Stomach (tissue), 9 donors: Measurements from ENCODE around the gene SLK. TPM values are rescaled to one million over a fixed set of nuclear protein-coding genes. Genes with fewer than 3 reads are reported as not detected.

Experiments
- DNase-seq, 2 donors: peaks; one replicate each; pipeline versions ENCODE4 v3.0.0 to v3.0.0-alpha.2; 2013 to 2019
- H3K27ac ChIP-seq, 5 donors: fragments of 200-600 bp in 4 of 5; sonication (generic) in 4 of 5; one replicate each; pipeline ENCODE4 v1.5.1; 2013 to 2019; ENCODE audit warnings: mild to moderate bottlenecking in 1 of 5, moderate library complexity in 1 of 5
- H3K27me3 ChIP-seq, 3 donors: fragments of 200-600 bp; sonication (generic); one replicate each; pipeline ENCODE4 v1.5.1; 2017 to 2019; ENCODE audit warnings: mixed run types in 1 of 3
- H3K36me3 ChIP-seq, 4 donors: fragments of 200-600 bp; sonication (generic); 1 replicate in 3 of 4; 2 replicates in 1 of 4; pipeline ENCODE4 v1.5.1; 2016 to 2019
- H3K4me1 ChIP-seq, 4 donors: fragments of 200-600 bp; sonication (generic); one replicate each; pipeline ENCODE4 v1.5.1; 2016 to 2019
- H3K4me3 ChIP-seq, 4 donors: fragments of 200-600 bp; sonication (generic) in 3 of 4; one replicate each; pipeline ENCODE4 v1.5.1; 2016 to 2019; ENCODE audit warnings: mild to moderate bottlenecking in 1 of 4
- H3K9me3 ChIP-seq, 4 donors: fragments of 200-600 bp; sonication (generic); one replicate each; pipeline ENCODE4 v1.5.1; 2016 to 2019
- CTCF ChIP-seq, 7 experiments: fragments of 450-650 bp in 4 of 7; fragments of 200-600 bp in 3 of 7; sonication (generic) in 3 of 7; IDR thresholded peaks; one replicate each; pipeline ENCODE4 v1.5.1; 2016 to 2019; ENCODE audit warnings: antibody characterized with exemption in 7 of 7, control low read depth in 2 of 7, mild to moderate bottlenecking in 1 of 7
- EP300 ChIP-seq: sonication (generic); formaldehyde crosslinking; IDR thresholded peaks from one replicate; pipeline ENCODE4 v1.6.1; 2017; ENCODE audit warnings: antibody characterized with exemption
- POLR2A ChIP-seq, 4 donors: fragments of 450-650 bp; IDR thresholded peaks; one replicate each; pipeline ENCODE4 v1.6.1; 2016; ENCODE audit warnings: antibody characterized with exemption in 4 of 4, control low read depth in 2 of 4, mild to moderate bottlenecking in 1 of 4, moderate library complexity in 1 of 4
- POLR2AphosphoS5 ChIP-seq, 3 donors: sonication (generic); formaldehyde crosslinking; IDR thresholded peaks; one replicate each; pipeline ENCODE4 v1.6.1; 2016; ENCODE audit warnings: antibody characterized with exemption in 3 of 3
- WGBS, 5 donors: extraction: QIAGEN DNeasy Blood & Tissue Kit in 3 of 5; methylation state at CpG; one replicate each; pipeline versions ENCODE4 v1.1.5 to v1.1.7; 2013 to 2018; 5-methylcytosine and 5-hydroxymethylcytosine counted together
- intact Hi-C: fragments of 100-400 bp; cut with DNase I; formaldehyde crosslinking; loops from one replicate; pipeline ENCODE4 v1.15.1; 2023; ENCODE audit warnings: low total_unique reads
- polyA plus RNA-seq, 3 donors: library from polyadenylated mRNA; stranded (reverse); fragments of 200-250 nt; gene quantifications; one replicate each; pipeline ENCODE4 v1.2.3, GENCODE V29; 2013
- total RNA-seq, 5 donors: library from RNA; depleted of rRNA; stranded (reverse); fragments of >200 nt; gene quantifications; one replicate each; pipeline versions ENCODE4 v1.1.0 to v1.2.3, GENCODE V29; 2014 to 2016
- donor health status: healthy with polysubstance abuse.
- donor health status: Bipolar disorder and iron deficiency.
- donor health status: healthy.

SLK gene
- total and polyA plus RNA-seq, 8 donors: 10.1 to 94.5 (median 47.2) TPM

DNA sequence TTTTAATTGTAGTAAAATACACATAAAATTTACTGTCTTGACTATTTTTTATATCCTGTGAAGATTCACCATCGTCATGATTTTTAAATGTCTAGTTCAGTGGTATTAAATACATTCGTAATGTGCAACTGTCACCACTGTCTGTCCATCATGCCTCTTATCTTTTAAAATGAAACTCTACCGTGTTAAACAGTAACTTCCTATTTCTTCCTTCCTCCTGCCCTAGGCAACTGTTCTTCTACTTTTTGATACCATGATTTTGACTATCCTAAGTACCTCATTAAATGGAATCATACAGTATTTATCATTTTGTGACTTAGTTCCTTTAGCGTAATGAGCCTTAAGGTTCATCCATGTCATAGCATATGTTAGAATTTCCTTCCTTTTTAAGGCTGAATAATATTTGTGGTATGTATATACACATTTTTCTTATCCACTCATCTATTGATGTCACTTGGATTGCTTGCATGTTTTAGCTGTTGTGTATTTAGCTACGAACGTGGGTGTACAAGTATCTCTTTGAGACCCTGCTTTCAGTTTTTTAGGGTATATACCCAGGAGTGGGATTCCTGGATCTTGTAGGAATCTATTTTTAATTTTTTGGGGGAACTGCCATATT is 13.5 kb downstream of the SLK start:
- Histone ChIP-seq H3K36me3 (no peaks in the 10 kb centered on the region), H3K27ac (no peak overlapping the region), H3K27me3 (no peaks in the 10 kb centered on the region), H3K4me1 (peaks cover 6 to 66% (median 37%) of the 10 kb centered on the region in 4 donors), H3K4me3 (no peak overlapping the region), H3K9me3 (no peaks in the 10 kb centered on the region)
- 67 to 84% (median 80%) methylated on average over 6 of the region's 6 CpGs for WGBS, 5 donors
- intact Hi-C loops: no loop called here
- no peak for DNase-seq
- TF ChIP-seq POLR2A (IDR thresholded peaks at IDR 0.05) (no peak), EP300 (no peak), POLR2AphosphoS5 (IDR thresholded peaks at IDR 0.05) (no peak), CTCF (IDR thresholded peaks at IDR 0.05) (no peak)

GRCh38 chr10:103982639-103983038 is 15.7 kb downstream of the SLK start:
- WGBS, 5 donors: 86 to 96% (median 94%) methylated on average over 4 of the region's 4 CpGs
- TF ChIP-seq POLR2AphosphoS5 (IDR thresholded peaks at IDR 0.05) (no peak), EP300 (no peak), CTCF (IDR thresholded peaks at IDR 0.05) (no peak)

DNA sequence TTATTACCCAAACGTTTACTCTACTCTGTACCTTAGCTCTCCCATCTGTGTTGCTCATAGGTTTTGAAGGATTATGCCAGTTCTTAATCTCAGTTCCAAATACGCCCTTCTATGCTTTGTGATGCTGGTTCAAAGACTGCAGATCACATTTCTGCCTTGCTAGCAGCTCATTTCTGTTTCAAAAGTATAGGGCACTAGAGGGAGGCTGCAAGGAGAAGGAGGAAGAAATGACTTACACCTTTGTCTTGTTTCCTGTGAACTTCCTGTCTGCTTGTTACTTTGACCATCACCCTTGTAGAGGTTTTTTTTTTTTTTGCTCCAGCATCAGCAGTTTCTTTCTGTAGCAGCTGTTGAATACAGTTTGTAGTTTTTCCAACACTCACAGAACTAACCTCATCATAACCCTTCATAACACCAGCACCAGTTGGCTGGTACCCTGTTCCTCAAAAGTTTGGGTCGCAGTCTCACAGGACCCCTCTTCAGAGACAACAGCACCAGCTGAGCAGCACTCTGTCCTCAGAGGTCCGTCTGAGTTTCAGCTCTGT is 16.5 kb downstream of the SLK start:
- intact Hi-C loops: no loop called here
- no peak for TF ChIP-seq CTCF (IDR thresholded peaks at IDR 0.05)
- TF ChIP-seq POLR2A (IDR thresholded peaks at IDR 0.05): no peak
- TF ChIP-seq EP300: no peak
- no peak for TF ChIP-seq POLR2AphosphoS5 (IDR thresholded peaks at IDR 0.05)
- Histone ChIP-seq H3K4me3 (no peak overlapping the region), H3K4me1 (peaks cover 10 to 79% (median 39%) of the 10 kb centered on the region in 4 donors), H3K36me3 (no peaks in the 10 kb centered on the region), H3K27ac (peak overlapping the region in 2 of 5 donors; percentile 43 to 59), H3K27me3 (no peaks in the 10 kb centered on the region), H3K9me3 (no peaks in the 10 kb centered on the region)
- WGBS, 5 donors: 31 to 45% (median 37%) methylated on average over 4 of the region's 4 CpGs
- peak in 1 of 2 donors; percentile 17 for DNase-seq

More at GRCh38 chr10:103982639-103983038, 15.7 kb downstream of the SLK start:
- Histone ChIP-seq H3K36me3 (no peaks in the 10 kb centered on the region), H3K27ac (peak overlapping the region in 1 of 5 donors; percentile 59), H3K4me3 (no peak overlapping the region), H3K27me3 (no peaks in the 10 kb centered on the region), H3K9me3 (no peaks in the 10 kb centered on the region), H3K4me1 (peaks cover 10 to 73% (median 37%) of the 10 kb centered on the region in 4 donors)
- intact Hi-C loops: no loop called here
- peak in 1 of 2 donors; percentile 23 for DNase-seq

GRCh38 chr10:103985726-103986125 is 18.8 kb downstream of the SLK start:
- TF ChIP-seq CTCF (IDR thresholded peaks at IDR 0.05) (no peak), EP300 (no peak), POLR2AphosphoS5 (IDR thresholded peaks at IDR 0.05) (no peak), POLR2A (IDR thresholded peaks at IDR 0.05) (no peak)
- intact Hi-C loops: no loop called here
- H3K27ac ChIP-seq: no peak overlapping the region
- DNase-seq: no peak
- H3K4me3 ChIP-seq: no peak overlapping the region
- no peaks in the 10 kb centered on the region for H3K9me3 ChIP-seq
- H3K4me1 ChIP-seq: peaks cover 10 to 82% (median 42%) of the 10 kb centered on the region in 4 donors
- no peaks in the 10 kb centered on the region for H3K27me3 ChIP-seq
- no peaks in the 10 kb centered on the region for H3K36me3 ChIP-seq
